ENCODE results near the gene APOL3.
A peak's percentile ranks its signal among the peaks of the same experiment; 100 is the strongest.
"Not testable (repeated sequence)": the region's sequence is repeated elsewhere in the genome, so short reads cannot be mapped to it uniquely, and the experiment has no call there.

APOL3 gene

DNA sequence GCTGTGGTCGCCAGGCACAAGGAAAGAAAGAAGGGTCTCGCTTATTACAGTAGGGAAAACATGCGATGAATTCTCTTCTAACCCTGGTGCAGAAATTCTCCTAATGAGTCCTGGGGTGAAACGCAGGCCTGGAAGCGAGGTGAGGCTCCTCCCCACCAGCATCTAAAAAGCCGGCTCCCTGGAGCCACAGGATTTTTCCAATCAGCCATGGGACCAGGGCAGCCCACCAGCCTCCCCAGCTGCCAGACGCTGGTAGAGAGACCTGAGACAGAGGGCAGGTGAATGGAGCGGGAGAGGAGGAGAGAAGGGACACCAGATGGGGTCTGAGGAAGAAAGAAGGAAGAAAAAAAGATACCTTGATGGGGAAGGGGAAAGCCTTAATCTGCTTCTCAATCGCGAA, 28.6 kb downstream of the APOL3 start:
- no peak for DNase-seq

- no peak for DNase-seq
Observed at GRCh38 chr22:36129486-36130388, 30.8 kb downstream of the APOL3 start.

- DNase-seq: no peak
Observed at GRCh38 chr22:36129071-36129470, 31.5 kb downstream of the APOL3 start.

- no peak for DNase-seq
Observed at GRCh38 chr22:36125994-36126531, 34.5 kb downstream of the APOL3 start.

GRCh38 chr22:36125434-36125833, 35.1 kb downstream of the APOL3 start:
- DNase-seq: no peak

DNA sequence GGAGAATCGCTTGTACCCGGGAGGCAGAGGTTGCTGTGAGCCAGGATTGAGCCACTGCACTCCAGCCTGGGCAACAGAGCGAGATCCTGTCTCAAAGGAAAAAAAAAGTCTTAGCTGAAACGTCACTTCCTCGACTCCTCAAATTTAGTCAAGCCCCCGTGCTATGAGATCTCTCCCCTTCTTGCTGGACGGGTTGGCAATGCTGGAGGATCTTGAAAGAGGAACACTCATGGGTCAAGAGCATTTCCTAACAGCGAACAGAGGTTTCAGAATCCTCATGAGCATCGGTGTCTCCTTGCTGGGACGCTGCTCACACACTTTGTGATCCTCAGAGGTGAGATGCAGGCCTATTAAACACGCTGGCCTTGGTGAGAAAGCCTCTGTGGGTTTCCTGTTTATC, 35.9 kb downstream of the APOL3 start:
- DNase-seq: no peak

- peak; percentile 94 for DNase-seq
Observed at GRCh38 chr22:36123673-36124630, 36.6 kb downstream of the APOL3 start.

DNA sequence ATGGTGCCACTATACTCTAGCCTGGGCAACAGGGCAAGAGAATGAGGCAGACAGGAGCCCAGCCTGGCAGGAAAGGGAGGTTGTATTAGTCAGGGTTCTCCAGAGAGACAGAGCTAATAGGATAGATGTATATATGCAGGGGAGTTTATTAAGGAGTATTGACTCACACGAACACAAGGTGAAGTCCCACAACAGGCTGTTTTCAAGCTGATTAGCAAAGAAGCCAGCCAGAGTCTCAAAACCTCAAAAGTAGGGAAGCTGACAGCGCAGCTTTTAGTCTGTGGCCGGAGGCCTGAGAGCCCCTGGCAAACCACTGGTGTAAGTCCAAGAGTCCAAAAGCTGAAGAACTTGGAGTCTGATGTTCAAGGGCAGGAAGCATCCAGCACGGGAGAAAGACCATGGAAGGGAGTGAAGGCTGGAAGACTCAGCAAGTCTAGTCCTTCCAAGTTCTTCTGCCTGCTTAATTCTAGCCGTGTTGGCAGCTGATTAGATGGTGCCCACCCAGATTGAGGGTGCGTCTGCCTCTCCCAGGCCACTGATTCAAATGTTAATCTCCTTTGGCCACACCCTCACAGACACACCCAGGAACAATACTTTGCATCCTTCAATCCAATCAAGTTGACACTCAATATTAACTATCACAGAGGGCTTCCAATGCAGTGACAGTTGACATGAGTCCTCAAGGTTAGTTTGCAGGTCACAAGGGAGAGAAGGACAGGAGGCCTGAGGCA, 39.8 kb downstream of the APOL3 start:
- not testable (repeated sequence) for DNase-seq

DNA sequence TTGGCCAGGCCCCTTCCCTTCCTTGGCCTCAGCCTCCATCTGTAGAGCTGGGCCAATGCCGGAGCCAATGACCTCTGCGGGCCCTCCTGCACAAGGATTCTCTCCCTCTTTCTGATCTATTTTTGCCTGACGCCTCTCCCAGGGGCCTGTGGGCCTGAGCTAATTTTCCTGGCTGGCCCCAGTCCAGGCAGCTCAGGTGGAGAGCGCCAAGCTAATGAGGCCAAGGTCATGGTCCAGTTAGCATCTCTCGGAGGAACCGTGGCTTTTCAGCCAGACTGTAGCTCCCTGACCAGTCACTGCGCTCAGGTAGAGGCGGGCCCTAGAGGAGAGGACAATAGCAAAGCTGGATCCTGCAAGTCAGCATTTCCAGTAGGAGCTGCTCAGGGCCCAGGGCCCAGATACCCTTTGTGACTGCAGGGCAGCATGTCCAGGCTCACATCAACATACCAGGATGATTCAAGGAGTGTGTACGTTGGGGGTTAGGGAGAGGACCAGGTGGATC, 43.5 kb downstream of the APOL3 start:
- DNase-seq: no peak

DNA sequence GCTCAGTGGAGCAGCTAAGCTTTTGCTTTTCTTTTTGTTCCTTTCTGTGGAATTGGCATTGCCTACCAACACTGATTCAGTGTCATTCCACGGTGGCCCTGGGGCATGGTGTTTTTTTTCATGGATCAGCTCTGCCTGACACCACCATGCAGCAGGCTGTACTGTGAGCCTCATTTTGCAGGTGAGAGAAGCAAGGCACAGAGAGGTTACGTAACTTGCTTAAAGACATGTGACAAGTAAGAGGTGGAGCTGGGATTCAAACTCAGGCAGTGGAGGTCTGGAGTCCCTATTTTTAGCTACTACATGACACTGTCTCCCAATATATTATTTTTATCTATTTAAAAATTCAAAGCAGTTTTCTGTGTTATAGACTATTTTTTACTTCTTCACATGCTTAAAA, 44.4 kb downstream of the APOL3 start:
- DNase-seq: no peak

GRCh38 chr22:36113121-36113520, 47.4 kb downstream of the APOL3 start:
- no peak for DNase-seq

DNA sequence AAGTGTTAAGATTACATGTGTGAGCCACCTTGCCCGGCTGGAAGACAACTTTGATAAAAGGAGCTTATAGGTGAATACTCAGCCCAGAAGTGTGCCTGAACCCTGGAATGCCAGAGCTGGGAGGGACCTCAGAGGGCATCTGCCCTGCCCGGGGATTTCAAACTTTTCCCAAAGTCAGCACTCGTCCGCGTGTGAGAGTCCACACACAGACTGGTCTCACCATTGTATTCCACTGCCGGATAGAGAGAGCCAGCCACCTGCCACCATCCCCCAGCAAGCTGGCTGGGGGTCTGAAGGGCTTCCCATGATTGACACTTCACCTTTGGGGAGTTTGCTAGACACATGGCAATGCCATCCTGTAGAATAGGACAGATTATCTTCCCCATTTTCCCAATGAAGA, 49.2 kb downstream of the APOL3 start:
- no peak for DNase-seq

DNA sequence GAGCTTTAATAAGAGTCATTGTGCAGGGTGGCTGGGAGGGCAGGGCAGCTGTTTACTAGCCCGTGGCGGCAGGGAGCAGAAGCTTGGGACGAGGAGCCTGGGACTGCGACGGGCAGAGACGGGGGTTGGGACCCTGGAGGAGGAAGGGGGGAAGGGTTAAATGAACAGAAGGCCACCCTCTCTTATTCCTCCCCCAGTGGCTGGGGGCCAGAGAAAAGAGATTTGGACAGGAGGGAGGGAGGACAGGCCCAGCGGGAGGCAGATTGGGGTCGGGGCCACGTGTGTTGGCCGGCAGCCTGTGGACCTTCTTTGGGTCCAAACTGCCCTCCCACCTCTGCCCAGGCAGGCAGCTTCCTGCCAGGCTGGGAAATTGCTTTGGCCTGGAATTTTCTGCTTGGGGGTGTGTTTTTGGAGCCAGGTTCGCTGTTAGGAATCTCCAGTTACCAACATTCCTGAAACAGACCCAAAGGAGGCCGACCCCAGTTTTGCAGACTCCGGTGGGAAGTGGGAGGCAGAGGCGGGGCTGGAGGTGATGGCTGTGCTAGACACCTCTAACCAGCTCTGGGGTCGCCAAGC, 50.2 kb downstream of the APOL3 start:
- no peak for DNase-seq

DNA sequence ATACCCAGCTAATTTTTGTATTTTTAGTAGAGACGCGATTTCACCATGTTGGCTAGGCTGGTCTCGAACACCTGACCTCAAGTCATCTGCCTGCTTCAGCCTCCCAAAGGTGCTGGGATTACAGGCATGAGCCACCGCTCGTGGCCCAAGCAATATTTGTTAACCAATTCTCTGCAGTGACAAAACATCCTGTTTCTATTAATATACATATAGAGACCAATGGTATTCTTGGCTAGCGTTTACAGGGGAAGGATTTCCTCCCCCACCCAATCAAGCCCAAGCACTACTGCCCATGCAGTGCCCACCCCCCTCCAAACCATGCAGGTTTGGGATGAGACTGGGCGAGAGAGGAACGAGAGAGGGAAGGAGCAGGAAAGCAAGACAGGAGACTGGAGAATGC, 53.1 kb downstream of the APOL3 start:
- no peak for DNase-seq

- DNase-seq: no peak
Observed at GRCh38 chr22:36106910-36107309, 53.6 kb downstream of the APOL3 start.

GRCh38 chr22:36104988-36105387, 55.6 kb downstream of the APOL3 start:
- DNase-seq: no peak

GRCh38 chr22:36104435-36104834, 56.1 kb downstream of the APOL3 start:
- DNase-seq: no peak

- DNase-seq: no peak
Observed at GRCh38 chr22:36103891-36104290, 56.7 kb downstream of the APOL3 start.

DNA sequence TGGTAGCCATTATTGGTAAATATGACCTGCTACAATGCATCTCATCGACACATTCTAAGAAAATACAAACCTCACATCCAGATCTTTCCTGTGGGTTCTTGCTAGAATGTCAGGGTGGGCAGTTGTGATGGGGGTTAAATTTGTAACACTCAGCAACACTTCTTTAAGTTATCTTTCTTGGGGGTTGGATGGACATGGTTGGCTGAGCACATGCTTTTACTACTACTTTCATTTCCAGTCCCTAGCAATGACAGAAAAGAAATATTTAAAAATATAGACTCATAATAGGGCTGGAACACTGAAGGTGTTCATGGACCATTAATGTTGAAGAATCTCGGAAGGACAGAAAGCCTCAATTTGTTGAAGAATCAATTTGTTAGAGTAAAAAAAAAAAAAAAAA, 57.6 kb downstream of the APOL3 start:
- no peak for DNase-seq

GRCh38 chr22:36101756-36102155, 58.8 kb downstream of the APOL3 start:
- no peak for DNase-seq

GRCh38 chr22:36100908-36101307, 59.6 kb downstream of the APOL3 start:
- DNase-seq: not testable (repeated sequence)

DNA sequence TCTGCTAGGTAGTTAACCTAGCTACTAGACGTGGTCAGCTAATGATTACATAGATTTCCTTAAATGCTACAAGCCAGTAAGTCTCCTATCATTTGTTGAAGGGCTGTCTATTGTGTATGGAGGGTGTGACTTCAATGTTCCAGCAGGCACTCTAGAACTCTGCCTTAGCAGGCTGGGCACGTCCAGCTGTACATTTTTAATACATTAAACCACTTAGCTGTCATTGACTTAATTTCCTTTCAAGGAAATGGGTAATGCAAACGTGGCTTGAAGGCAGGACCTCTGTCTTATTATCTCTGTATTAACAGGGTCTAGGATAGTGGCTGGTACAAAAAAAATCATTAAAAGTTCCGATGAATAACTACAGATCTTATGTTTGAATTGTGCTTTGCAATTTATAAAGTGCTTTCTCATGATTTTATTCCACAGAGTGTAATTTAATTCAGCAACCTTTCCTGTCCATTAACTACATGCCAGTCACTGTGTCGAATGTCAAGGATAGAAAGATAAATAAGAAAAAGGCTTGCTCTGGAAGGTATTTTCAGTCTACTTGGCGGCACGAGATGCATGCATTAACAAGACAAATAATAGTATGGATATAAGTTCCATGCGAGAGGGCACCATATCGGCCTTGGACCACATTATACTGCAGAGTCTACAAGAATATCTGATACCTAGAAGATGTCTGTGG, 60.3 kb downstream of the APOL3 start:
- no peak for DNase-seq
